Stimulated activated CD4-positive, alpha-beta T cell treated with anti-CD3 and anti-CD28 coated beads, TNF-alpha, amount 100 ng/mL, for 1 hour (primary cell): ENCODE measurements around the gene CDYL.

ENCODE experiments used
- DNase-seq, 3 donors: peaks; one replicate each; pipeline ENCODE4 v3.0.0-alpha.2; 2020; ENCODE audit warnings: low read depth in 3 of 3, low spot score in 1 of 3

The CDYL gene

DNA sequence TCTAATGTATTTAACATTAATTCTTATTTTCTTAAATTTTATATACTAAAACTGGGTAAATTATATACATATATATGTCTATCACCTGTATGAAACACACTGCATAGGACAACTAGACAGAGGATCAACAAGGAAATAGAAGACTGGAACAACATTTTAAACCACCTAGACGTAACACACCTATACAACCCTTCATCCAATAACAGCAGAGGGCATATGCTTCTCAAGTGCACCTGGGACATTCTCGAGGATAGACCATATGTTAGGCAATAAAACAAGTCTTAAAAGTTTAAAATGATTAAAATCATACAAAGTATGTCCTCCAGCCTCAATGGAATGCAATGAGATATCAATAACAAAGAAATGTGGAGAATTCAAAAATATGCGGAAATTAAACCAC lies 182.4 kb downstream of the CDYL start:
- no peak for DNase-seq

DNA sequence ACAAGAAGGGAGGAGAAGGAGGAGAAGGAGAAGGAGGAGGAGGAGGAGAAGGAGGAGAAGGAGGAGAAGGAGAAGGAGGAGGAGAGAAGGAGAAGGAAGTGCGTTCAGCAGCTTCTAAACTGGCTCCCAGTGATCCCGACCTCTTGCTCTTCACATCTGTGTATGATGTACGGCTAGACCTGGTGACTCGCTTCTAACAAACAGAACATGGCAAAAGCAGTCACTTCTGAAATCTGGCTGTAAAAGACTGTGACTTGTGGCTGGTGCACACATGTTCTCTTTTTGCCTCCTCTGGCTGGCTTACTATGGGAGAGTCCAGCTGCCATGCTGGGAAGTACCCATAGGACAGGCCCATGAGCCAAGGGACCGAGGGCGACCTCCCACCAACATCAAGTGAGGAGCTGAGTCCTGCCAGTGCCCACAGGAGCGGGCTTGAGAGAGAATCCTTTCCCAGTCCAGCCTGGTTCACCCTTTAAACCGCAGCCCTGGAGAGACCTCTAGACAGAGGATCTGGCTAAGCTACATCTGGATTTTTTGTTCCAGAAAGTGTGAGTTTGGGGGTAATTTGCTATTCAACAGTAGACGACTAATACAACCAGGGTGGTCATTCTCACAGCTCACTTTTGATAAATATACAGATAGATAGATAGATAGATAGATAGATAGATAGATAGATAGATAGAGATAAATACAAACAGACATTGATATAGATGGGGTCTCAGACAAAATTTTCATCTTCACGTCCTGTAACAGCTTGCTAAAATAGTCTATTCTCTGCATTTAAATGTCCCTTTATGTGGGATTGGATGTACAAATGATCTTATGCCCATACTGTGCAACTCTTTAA lies 185.3 kb downstream of the CDYL start:
- no peak for DNase-seq

DNA sequence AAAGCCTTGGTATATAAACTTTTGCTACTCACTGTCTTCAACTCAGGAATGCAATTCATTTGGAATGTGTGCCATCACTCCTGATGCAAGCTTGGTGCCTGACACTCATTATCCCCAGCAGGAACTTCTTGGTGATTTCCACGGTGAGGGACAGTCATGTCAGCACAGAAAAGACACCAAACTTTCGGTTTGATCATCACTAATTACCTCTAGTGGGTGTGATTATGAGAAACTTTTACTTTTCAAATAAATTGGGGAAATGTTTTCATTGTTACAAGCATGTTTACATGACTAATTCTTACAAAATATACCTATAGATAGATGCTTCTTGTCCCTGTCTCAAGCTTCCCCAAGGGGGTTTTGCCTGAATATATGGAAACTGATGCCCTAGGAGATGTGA lies 186.7 kb downstream of the CDYL start:
- DNase-seq = no peak

DNA sequence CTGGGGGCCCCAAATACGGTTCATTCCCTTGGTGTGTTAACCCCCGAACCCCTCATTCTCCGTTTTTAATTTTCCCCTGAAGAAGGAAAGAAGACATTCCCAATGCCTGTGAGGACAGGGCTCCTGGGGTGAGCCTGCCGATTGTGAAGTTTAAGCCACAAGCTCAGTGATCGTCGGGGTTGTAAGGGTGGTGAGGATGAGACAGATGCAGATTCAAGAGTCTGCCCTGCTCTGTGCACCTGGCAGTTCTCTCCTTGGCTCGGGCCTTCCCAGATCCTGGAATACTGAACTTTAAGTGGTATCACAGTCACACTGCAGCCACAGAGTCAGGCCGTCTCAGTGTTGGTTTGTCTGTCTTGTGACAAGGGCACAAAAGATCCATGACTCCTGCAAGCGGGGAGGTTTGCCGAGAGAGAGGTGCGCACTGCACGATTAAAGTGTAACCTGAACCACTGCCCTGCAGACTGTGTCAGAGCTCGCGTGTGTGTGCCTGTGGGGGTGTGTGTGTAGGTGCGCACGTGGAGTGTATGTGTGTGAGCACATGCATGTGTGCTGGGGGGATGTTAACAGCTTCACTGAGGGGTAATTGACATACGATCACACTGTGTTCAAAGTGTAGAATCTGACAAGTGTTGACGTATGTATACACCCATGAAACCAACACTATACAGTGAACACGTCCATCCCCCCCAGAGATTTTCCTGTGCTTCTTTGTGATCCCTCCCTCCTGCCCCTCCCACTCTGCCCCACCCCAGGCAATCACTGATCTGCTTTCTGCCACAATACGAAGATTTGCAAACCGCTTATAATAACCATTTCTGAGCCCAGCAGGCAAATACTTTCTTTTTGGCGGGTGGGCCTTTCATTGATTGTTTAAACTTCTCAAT lies 188.7 kb downstream of the CDYL start:
- DNase-seq = no peak

DNA sequence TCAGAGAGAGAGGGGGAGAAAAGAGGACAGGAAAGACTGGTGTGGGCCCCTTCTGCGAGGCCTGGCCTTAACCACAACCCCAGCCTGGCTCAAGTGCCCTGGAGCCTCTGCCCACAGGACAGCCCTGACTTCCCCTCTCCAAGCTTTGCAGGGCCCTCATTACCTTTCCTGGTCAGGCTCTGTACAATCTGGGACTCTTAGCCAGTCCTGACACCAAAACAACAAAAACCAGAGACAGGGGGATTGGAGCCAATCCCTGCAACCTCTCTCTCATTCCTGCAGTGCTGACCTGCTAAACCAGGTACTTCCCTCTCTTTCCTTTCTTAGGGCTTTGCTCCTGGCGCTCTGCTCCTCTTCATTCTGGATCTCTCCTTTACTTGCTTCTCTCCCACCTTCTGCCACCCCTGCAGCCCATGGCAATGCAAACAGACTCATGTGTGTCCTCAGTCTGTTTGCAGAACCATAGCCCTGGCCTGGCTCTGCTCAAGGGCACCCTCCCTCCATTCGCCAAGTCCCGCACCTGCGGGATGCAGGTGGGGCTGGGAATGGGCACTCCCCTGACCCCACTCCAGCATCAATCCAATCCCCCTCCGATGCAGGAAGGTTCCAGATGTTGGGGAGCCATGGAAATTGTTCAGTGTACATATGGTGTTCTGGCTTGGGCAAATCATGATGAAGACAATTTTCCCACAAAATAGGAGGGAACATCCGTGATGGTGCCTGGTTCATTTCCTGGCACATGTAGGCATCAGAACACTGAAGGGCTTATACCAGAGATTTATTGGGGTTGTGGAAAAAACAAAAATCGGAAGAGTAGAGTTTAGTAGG lies 189.6 kb downstream of the CDYL start:
- DNase-seq = no peak

DNA sequence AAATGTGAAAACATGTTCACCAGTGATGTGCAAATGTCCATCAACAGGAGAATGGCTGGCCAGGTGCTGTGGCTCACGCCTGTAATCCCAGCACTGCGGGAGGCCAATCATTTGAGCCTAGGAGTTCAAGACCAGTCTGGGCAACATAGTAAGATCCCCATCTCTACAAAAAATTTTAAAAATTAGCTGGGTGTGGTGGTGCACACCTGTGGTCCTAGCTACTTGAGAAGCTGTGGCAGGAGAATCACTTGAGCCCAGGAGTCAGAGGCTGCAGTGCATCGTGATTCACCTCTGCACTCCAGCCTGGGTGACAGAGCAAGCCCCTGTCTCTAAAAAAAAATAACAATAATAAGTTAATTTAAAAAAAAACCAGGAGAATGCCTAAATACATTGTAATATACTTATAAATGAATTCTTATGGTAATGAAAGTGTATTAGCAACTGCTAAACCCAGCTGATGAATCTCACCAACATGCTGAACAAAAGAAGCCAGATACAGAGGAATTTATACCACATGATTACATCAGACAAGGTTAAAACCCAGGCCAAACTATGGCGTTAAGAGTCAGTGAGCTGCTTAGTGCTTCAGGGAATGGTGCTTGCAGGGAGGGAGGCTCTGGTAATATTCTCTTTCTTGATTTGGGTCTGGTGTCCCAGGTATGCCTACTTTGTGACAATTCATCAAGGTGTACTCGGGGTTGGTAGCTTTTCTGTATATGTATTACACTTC lies 191.3 kb downstream of the CDYL start:
- DNase-seq = no peak

DNA sequence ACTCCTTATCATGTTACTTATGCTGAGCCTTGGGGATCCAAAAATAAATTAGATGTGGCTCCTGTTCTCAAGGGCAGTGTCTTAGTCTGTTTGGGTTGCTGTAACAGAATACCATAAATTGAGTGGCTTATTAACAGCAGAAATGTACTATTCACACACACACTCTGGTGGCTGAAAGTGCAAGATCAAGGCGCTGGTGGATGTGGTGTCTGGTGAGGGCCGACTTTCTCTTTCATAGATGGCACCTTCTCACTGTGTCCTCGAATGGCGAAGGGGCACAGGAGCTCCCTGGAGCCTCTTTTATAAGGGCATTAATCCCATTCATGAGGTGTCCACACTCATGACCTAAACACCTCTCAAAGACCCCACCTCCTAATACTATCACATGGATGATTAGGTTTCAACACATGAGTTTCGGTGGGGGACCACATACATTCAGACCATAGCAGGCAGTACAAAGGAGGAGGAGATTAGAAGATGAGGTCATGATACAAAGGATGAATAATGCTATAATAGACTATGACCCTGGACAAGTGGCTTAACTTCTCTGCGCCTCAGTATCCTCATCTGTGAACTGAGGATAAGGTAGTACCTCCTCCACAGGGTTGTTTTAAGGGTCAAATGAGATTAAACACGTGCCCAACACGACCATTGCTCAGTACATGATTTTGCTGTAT lies 193.5 kb downstream of the CDYL start:
- no peak for DNase-seq

DNA sequence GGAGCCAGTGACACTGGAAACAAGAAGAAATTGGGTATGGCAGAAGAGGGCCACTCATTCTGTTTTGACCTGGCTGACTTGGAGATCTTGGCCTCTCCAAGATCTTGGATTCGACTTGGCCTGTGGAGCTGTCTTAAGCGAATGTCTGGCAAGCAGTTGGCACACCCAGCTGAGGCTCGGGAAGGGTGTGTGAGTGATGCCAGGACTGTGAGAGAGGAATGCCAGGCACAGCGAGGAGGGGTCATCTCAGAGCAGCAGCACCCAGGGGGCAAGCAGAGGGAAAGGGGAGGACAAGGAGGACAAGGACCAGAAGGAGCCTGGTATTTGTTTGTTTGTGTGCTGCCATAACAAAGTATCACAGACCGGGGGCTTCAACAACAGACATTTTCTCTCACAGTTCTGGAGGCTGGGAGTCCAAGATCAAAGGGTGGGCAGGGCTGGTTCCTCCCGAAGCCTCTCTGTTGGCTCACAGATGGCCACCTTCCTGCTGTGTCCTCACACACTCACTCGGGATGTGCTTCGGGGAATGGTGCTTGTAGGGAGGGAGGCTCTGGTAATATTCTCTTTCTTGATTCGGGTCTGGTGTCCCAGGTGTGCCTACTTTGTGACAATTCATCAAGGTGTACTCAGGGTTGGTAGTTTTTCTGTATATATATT lies 194.7 kb downstream of the CDYL start:
- no peak for DNase-seq

DNA sequence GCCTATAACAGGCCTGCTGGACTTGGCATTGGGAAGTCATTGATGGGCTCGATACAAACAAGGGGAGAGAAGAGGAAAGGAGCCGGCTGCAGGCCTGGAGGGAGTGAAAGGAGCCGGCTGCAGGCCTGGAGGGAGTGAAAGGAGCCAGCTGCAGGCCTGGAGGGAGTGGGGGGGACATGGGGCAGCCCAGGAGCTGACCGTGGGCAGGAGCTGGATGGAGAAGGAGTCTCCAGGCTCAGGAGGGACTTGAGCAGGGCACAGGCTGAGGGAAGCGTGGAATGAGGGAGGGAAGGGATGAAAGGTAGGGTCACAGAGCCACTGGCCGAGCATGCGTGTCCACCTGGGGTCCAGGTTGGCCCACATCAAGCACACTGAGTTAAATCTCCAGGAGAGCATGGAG lies 195.6 kb downstream of the CDYL start:
- DNase-seq = no peak

DNA sequence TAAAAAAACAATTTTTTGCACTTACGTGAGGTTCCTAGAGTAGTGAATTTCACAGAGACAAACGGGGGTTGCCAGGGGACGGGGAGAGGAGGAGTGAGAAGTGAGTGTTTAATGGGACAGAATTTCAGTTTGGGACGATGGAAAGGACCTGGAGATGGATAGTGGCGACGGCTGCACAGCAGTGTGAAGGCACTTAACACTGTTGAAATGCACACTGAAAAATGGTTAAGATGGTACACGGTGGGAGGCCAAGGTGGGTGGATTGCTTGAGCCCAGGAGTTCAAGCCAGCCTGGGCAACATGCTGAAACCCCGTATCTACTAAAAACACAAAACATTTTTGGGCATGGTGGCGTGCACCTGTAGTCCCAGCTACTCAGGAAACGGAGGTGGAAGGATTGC lies 196.2 kb downstream of the CDYL start:
- no peak for DNase-seq

DNA sequence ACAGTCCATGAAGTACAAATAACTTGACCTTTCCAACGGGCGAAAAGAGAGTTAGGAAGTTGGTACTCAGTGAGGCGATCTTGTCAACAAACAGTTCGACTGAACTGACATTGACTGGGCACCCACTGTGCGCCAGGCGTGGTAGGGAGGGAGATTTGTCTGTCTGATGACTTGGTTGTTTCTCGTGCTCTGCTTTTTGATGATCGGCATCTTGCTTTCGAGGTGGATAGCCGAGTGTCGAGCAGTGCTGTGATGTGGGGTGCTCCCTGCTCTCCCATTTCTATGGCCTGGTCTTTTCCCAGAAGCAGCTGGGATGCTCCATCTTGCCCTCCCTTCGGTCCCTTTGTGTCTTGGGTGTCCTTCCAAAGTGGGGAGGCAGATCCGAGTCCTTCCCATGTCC lies 197.2 kb downstream of the CDYL start:
- DNase-seq = no peak

DNA sequence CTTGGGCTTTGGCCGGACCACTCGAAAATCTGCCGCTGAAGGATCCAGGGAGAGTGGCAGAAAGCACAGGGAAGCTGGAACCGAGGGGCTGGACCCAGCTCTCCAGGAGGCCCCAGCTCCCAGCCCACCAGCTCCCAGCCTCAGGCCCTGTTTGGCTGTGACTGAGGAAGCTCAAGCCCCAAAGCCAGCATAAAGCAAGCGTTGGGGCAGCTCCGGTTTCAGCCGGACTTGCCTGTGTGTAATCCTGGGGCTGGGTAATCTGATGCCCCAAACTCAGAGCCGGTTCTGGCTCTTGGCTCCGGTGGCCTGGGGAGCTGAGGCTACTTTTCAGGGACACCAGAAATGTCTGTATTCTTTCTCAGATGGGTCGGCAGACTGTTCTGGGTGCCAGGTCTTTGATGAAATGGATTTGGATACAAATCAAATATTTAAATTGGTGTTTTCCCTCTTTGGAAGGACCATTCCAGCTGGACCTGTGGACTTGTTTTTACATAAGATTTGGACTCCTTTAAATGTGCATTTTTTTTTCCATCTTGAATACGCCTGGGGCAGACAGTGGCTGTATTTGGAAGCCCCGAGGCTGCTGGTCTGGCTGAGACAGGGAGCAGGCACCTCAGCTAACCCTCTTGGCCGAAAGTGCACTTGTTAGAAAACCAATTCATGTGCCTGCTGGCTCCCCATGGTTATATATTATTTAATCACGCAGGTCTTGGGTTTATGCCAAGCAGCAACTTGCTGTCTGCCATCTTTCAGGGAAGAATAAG lies 198.0 kb downstream of the CDYL start:
- no peak for DNase-seq

DNA sequence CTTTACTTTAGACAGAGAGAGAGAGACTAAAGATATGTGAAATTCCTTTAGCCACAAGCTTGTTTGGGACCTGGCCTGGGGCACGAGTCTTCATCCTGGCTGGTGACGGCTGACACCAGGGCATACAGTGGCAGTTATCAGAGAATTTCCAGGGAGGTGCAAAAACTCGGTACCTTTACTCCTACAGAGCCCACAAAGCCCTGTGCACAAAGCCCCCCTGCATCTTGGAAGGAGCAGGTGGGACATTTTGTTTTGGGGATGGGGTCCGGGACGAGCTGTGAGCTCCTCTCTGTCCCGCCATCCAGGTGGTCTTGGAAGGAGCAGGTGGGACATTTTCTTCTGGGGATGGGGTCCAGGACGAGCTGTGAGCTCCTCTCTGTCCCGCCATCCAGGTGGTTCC lies 198.8 kb downstream of the CDYL start:
- no peak for DNase-seq

DNA sequence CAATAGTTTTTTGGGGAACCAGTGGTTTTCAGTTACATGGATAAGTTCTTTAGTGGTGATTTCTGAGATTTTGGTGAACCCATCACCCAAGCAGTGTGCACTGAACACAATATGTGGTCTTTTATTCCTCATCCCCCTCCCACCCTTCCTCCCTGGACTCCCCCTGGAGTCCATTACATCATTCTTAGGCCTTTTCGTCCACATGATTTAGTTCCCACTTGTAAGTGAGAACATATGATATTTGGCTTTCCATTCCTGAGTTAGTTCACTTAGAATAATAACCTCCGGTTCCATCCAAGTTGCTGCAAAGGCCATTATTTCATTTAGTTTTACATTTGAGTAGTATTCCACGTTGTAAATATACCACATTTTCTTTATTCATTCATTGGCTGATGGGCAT lies 199.3 kb downstream of the CDYL start:
- no peak for DNase-seq

DNA sequence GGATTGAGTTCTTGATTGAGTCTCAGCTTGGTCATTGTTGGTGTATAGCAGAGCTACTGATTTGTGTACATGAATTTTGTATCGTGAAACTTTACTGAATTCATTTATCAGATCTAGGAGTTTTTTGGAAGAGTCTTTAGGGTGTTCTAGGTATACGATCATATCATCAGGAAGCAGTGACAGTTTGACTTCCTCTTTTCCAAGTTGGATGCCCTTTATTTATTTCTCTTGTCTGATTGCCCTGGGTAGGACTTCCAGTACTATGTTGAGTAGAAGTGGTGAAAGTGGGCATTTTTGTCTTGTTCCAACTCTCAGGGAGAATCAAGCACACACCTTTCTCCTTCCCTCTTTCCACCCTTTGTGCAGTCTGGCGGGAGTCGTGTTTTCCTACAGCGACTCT lies 201.3 kb downstream of the CDYL start:
- no peak for DNase-seq

DNA sequence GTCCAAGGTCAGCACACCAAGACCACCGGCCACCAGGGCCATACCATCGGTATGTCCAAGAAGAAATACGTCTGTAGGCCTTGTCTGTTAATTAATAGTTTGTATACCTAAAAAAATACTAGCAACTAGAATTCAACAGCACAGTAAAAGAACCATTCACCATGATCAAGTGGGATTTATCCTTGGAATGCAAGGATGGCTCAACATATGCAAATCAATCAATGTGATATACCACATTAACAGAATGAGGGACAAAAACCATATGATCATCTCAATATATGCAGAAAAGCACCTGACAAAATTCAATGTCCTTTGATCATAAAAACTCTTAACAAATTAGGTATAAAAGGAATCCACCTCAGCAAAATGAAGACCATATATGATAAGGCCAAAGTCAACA lies 203.2 kb downstream of the CDYL start:
- no peak for DNase-seq

DNA sequence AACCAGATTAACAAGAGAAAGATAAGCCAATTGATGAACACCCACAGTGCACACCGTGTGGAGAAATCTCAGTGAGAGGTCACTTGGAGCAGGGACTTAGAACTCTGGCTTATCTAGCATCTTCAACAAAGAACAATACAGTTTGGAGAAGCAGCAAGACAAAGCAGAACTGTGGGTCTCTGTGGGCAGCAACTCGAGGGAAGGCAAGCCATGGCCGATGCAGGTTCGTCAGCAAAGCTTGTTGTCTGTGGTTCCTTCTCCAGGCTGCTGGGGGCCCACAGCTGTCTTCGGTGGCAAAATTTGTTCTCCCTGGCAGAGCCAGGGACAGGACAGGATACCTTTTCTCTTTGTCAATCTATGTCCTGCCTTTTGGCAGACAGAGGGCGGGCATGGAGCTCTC lies 205.6 kb downstream of the CDYL start:
- DNase-seq = no peak

DNA sequence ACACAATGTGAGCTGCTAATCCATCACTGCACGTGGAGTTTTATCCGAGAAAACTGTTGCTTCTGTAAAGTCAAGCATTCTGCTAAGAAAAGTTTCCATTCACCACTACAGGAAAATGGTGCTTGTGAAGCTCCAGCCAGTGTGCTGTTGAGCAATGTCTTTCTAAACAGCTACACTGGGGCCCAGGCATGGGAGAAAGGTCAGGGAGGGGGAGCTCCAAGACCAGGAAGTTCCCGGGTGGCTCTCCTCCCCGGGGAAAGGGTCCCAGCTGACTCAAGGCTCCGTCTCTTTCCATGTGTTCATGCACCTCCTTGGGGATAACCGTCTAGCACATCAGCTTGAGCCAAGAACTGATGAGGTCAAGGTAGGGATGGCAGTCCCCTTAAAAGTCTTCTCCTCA lies 207.1 kb downstream of the CDYL start:
- DNase-seq = no peak

DNA sequence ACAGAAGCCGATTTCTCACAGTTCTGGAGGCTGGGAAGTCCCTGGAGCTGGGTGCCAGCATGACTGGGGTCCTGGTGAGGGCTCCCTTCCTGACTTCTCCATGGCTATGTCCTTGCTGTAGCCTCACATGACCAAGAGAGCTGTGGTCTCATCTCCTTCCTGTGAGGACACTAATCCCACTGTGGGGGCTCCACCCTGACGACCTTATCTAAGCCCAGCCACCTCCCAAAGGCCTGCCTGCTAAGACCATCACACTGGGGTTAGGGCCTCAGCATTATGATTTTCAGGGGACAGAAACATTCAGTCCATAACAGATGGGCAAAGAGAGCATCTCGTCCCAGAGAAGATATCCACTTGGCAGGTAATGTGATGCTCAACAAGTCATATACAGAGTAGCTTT lies 210.8 kb downstream of the CDYL start:
- no peak for DNase-seq
